OCI-LY1 (cell line): ENCODE data around the gene HLF.

ENCODE experiments used
- EZH2 ChIP-seq: fragments of 200-600 bp; sonication (generic), shearing (Covaris generic); IDR thresholded peaks from 2 replicates; pipeline ENCODE4 v1.8.0; 2017; ENCODE audit warnings: borderline replicate concordance, mixed run types, mild to moderate bottlenecking, antibody characterized with exemption, low read length, moderate library complexity, mixed read lengths
- TF ChIP-seq, protein P1 (sequence below): fragments of 200-600 bp; sonication (generic), shearing (Covaris generic); IDR thresholded peaks from 2 replicates; pipeline ENCODE4 v1.5.1; 2017; ENCODE audit warnings: mild to moderate bottlenecking, antibody characterized with exemption, low read length, moderate library complexity, mixed read lengths

DNA sequence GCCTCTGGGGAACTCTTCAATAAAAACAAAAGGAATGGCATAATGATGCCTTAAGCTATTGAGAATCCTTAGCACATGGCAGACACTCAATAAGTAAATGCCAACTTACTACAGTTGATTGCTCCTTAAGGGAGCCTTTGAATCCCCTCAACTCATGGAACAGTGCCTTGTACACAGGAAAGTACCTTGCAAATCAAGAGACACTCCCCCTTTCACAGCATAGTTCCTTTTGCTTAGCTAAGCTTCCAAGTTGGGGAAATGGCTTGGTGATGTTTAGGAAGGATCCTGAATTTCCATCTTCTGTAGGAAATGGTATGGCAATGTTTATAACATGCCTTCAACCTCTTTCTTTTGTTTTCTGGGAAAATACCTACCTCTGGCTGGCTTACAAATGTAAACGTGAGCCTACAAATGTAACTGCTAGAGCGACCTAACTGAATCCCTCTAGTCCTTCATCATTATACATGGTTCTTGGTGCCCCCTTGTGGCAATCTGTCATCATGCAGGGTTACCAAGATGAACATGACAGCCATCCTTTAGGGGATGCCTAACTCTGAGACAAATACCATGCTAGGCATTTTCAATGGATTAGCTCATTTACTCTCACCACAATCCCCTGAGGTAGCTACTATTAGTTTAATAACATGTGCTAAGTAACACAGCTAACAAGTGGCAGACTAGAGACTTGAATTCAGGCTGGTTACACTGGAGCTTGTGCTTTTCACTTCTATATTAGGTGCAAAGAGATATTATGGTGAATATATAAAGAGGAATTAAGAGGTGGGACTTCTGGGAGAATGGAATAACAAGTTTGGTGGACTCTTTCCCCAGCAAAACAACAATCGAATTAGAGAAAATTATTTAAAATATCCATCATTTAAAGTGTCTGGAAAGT is 91.9 kb downstream of the HLF start:
- no peak for TF ChIP-seq EZH2
- TF ChIP-seq, protein P1, sequence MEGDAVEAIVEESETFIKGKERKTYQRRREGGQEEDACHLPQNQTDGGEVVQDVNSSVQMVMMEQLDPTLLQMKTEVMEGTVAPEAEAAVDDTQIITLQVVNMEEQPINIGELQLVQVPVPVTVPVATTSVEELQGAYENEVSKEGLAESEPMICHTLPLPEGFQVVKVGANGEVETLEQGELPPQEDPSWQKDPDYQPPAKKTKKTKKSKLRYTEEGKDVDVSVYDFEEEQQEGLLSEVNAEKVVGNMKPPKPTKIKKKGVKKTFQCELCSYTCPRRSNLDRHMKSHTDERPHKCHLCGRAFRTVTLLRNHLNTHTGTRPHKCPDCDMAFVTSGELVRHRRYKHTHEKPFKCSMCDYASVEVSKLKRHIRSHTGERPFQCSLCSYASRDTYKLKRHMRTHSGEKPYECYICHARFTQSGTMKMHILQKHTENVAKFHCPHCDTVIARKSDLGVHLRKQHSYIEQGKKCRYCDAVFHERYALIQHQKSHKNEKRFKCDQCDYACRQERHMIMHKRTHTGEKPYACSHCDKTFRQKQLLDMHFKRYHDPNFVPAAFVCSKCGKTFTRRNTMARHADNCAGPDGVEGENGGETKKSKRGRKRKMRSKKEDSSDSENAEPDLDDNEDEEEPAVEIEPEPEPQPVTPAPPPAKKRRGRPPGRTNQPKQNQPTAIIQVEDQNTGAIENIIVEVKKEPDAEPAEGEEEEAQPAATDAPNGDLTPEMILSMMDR, result peak; percentile 76
